HG02588 (cell line): ENCODE data around the gene FGF3.

Source experiments
- ATAC-seq: cut with Tn5 transposase; IDR thresholded peaks from one replicate; pipeline ENCODE4 v1.9.1; 2021; ENCODE audit warnings: mild to moderate bottlenecking, moderate library complexity; ENCODE audit not compliant: unreplicated experiment

Gene FGF3

GRCh38 chr11:69825037-69825834 lies 6.0 kb upstream of the FGF3 start:
- ATAC-seq: no peak

- no peak for ATAC-seq
Measured at GRCh38 chr11:69823641-69824265, 4.5 kb upstream of the FGF3 start.

- ATAC-seq: no peak
Measured at GRCh38 chr11:69822676-69823494, 3.7 kb upstream of the FGF3 start.

GRCh38 chr11:69821511-69822040 lies 2.4 kb upstream of the FGF3 start:
- ATAC-seq: no peak

- ATAC-seq: no peak
Measured at GRCh38 chr11:69820441-69820840, 1.2 kb upstream of the FGF3 start.

- ATAC-seq: no peak
Measured at GRCh38 chr11:69819541-69820070, 390 bp upstream of the FGF3 start.

- ATAC-seq: no peak
Measured at GRCh38 chr11:69818231-69818602, 999 bp downstream of the FGF3 start.

- no peak for ATAC-seq
Measured at GRCh38 chr11:69817265-69818230, 1.7 kb downstream of the FGF3 start.

- no peak for ATAC-seq
Measured at GRCh38 chr11:69816671-69817070, 2.5 kb downstream of the FGF3 start.

- ATAC-seq: no peak
Measured at GRCh38 chr11:69815973-69816372, 3.2 kb downstream of the FGF3 start.

GRCh38 chr11:69814902-69815301 lies 4.3 kb downstream of the FGF3 start:
- no peak for ATAC-seq

- ATAC-seq: no peak
Measured at GRCh38 chr11:69814411-69814810, 4.8 kb downstream of the FGF3 start.

GRCh38 chr11:69813839-69814238 lies 5.4 kb downstream of the FGF3 start:
- no peak for ATAC-seq

- ATAC-seq: no peak
Measured at GRCh38 chr11:69812946-69813345, 6.3 kb downstream of the FGF3 start.

- ATAC-seq: no peak
Measured at GRCh38 chr11:69812256-69812655, 7.0 kb downstream of the FGF3 start.

GRCh38 chr11:69811431-69811830 lies 7.8 kb downstream of the FGF3 start:
- ATAC-seq: no peak

GRCh38 chr11:69810289-69811118 lies 8.7 kb downstream of the FGF3 start:
- no peak for ATAC-seq

- ATAC-seq: no peak
Measured at GRCh38 chr11:69808667-69809086, 10.5 kb downstream of the FGF3 start.
